ENCODE results near the gene ACOT6. TPM values are rescaled to one million over a fixed set of nuclear protein-coding genes. Genes with fewer than 3 reads are reported as not detected.
A peak's percentile ranks its signal among the peaks of the same experiment; 100 is the strongest.

Gene ACOT6
- total and polyA plus RNA-seq, 9 of the 15 experiments (the other 6 are each of a cell fraction or from before 2014, with no cell fraction given): not detected

GRCh38 chr14:73644531-73645247 lies 32.4 kb downstream of the ACOT6 start, which contains the start of gene DNAL1 (continued):
- TF ChIP-seq ZBTB40 (IDR thresholded peaks at IDR 0.05): peak; percentile 53; the same call in 1 of the 2 replicates
- no peak for TF ChIP-seq ZBTB40 (CRISPR knock-in tag; IDR thresholded peaks at IDR 0.05)
- TF ChIP-seq SMAD1 (IDR thresholded peaks at IDR 0.05; ENCODE audit: low read depth, low read length, partially characterized antibody): peak; percentile 63
- TF ChIP-seq SRSF7 (optimal IDR thresholded peaks at IDR 0.05; ENCODE audit: low read depth, low read length): no peak
- TF ChIP-seq ZBTB11 (CRISPR knock-in tag; IDR thresholded peaks at IDR 0.05): peak in 1 of 3 experiments; percentile 41; a peak in 1 of 6 replicates
- TF ChIP-seq NEUROD1 (IDR thresholded peaks at IDR 0.05; ENCODE audit: borderline replicate concordance, low read depth, low read length, partially characterized antibody): no peak
- peak; percentile 68 for TF ChIP-seq KDM5B (IDR thresholded peaks at IDR 0.05; ENCODE audit: insufficient replicate concordance, low read depth, low read length)
- TF ChIP-seq SMAD4 (CRISPR knock-in tag; conservative IDR thresholded peaks at IDR 0.05): 0 out of 2 replicates have a peak, but pooled peaks have one; percentile 14
- TF ChIP-seq SP2 (IDR thresholded peaks at IDR 0.05; ENCODE audit: extremely low read depth, low read depth, low read length, poor library complexity, severe bottlenecking): no peak
- TF ChIP-seq RBM25 (IDR thresholded peaks at IDR 0.05; ENCODE audit: low read depth, low read length, severe bottlenecking): no peak
- no peak for TF ChIP-seq CTCF (IDR thresholded peaks at IDR 0.05 in 2 of 3, conservative IDR thresholded peaks at IDR 0.05 in 1 of 3; ENCODE audit: insufficient read depth in 2 of 3, low read depth in 1 of 3, low read length in 3 of 3)
